Ovary (tissue), 3 donors: ENCODE measurements around the gene HNRNPH3.
"Not testable (repeated sequence)": the region's sequence is repeated elsewhere in the genome, so short reads cannot be mapped to it uniquely, and the experiment has no call there.

Source experiments
- CTCF ChIP-seq, 3 donors: fragments of 450-650 bp in 2 of 3; fragments of 200-600 bp in 1 of 3; IDR thresholded peaks; one replicate each; pipeline versions ENCODE4 v1.5.1 to v1.8.0; 2016 to 2022; ENCODE audit warnings: antibody characterized with exemption in 3 of 3, mild to moderate bottlenecking in 1 of 3
- EP300 ChIP-seq: sonication (generic); formaldehyde crosslinking; IDR thresholded peaks from one replicate; pipeline ENCODE4 v1.6.1; 2017; ENCODE audit warnings: antibody characterized with exemption
- POLR2A ChIP-seq: fragments of 450-650 bp; IDR thresholded peaks from one replicate; pipeline ENCODE4 v1.6.1; 2017; ENCODE audit warnings: antibody characterized with exemption, mild to moderate bottlenecking, moderate library complexity
- donor health status: DM: no; HTN: no; CAD: no.

- TF ChIP-seq EP300; CTCF (IDR thresholded peaks at IDR 0.05); POLR2A: not testable (repeated sequence)
Measured at GRCh38 chr10:68314930-68315329, 16.9 kb upstream of the HNRNPH3 start.
